Pancreas (tissue), 10 donors: ENCODE results near the gene ANO7. TPM values are rescaled to one million over a fixed set of nuclear protein-coding genes. Genes with fewer than 3 reads are reported as not detected.

ENCODE experiments used
- ATAC-seq, 4 donors: fragments of 200-7000 bp; cut with Tn5 transposase; one replicate each; pipeline versions ENCODE4 v1.8.0 to v1.9.1; 2020; ENCODE audit warnings: mild to moderate bottlenecking in 4 of 4, moderate library complexity in 4 of 4
- DNase-seq, 6 donors: peaks; one replicate each; pipeline ENCODE4 v3.0.0-alpha.2; 2020
- FAIRE-seq: peaks from 2 replicates; lab custom pipeline; 2012; peaks lifted over from hg19 to GRCh38; lab: Jason Lieb, UNC
- H3K27ac ChIP-seq, 4 donors: fragments of 200-600 bp; sonication (generic); 1 replicate in 3 of 4; 2 replicates in 1 of 4; pipeline versions ENCODE4 v1.5.0 to v1.8.0; 2020
- H3K27me3 ChIP-seq, 4 donors: fragments of 200-600 bp; one replicate each; pipeline ENCODE4 v1.8.0; 2021
- H3K36me3 ChIP-seq, 3 donors: fragments of 200-600 bp; sonication (generic) in 1 of 3; one replicate each; pipeline versions ENCODE4 v1.5.0 to v1.8.0; 2020 to 2021
- H3K4me1 ChIP-seq, 3 donors: fragments of 200-600 bp; one replicate each; pipeline ENCODE4 v1.8.0; 2021
- H3K4me3 ChIP-seq, 4 donors: fragments of 200-600 bp; sonication (generic) in 2 of 4; one replicate each; pipeline versions ENCODE4 v1.5.0 to v1.8.0; 2020 to 2021
- H3K9me3 ChIP-seq, 4 donors: fragments of 200-600 bp; one replicate each; pipeline ENCODE4 v1.8.0; 2021
- WGBS, 2 donors: extraction: QIAGEN DNeasy Blood & Tissue Kit; methylation state at CpG; one replicate each; pipeline ENCODE4 v1.1.7; 2013; 5-methylcytosine and 5-hydroxymethylcytosine counted together
- intact Hi-C, 3 donors: fragments of 100-400 bp; cut with DNase I; formaldehyde crosslinking; loops; one replicate each; pipeline versions ENCODE4 v1.11.1 to v1.14.2; 2022
- polyA plus RNA-seq, 2 donors: library from polyadenylated mRNA; stranded (reverse); fragments of 200-250 nt; gene quantifications; one replicate each; pipeline ENCODE4 v1.2.3, GENCODE V29; 2013
- total RNA-seq, 6 donors: library from RNA; stranded (reverse); fragmentation: NEBNext Ultra II Directional in 4 of 6; extraction: Animal tissue kit (Norgen Biotek cat#: 25700) in 4 of 6; gene quantifications; one replicate each; pipeline versions ENCODE4 v1.2.1 to v1.2.4, GENCODE V29; 2021 to 2023
- TF ChIP-seq, protein P1 (sequence below), 4 donors: fragments of 200-600 bp; sonication (generic) in 3 of 4; IDR thresholded peaks; one replicate each; pipeline versions ENCODE4 v1.5.0 to v1.8.0; 2021; ENCODE audit warnings: antibody characterized with exemption in 4 of 4
- donor health status: healthy with polysubstance abuse.
- donor health status: DM: no; HTN: no; CAD: no; lungs with moderate emphysema.
- donor health status: DM: no; HTN: no; CAD: no.
- donor health status: control.
- donor health status: control.
- donor health status: Bipolar disorder and iron deficiency.
- donor health status: DM: yes; HTN: yes; CAD: no.
- donor health status: DM: no; HTN: no; CAD: no.
- donor health status: DM: no; HTN: no; CAD: no.
- donor health status: DM: yes; HTN: yes; CAD: no.

The ANO7 gene
- total and polyA plus RNA-seq, 8 donors: 0.66 to 1.8 (median 1.1) TPM

DNA sequence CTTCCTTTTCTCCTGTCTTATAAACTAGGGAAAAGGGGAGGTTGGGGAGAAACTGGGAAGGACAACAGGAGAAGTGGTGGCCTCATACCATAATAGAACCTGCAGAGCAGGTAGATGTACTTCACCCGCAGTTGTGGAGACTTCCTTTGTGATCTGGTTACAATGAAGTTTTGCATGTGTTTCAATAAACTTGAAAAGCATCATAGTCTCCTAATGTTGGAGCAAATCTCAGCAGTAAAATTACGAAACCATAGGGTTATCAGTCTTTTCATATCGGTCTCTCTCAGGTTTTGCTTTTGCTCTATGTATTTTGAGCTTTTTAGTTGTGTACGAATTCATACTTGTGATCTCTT lies 30.5 kb downstream of the ANO7 start:
- ATAC-seq (no peak), DNase-seq (no peak), FAIRE-seq (no peak)
- Histone ChIP-seq H3K4me1 (peaks cover 0 to 12% (median 10%) of the 10 kb centered on the region in 3 donors), H3K36me3 (no peaks in the 10 kb centered on the region), H3K4me3 (peak overlapping the region in 3 of 4 donors; percentile 31 to 56 (median 38)), H3K27ac (no peak overlapping the region), H3K27me3 (no peaks in the 10 kb centered on the region), H3K9me3 (no peaks in the 10 kb centered on the region)
- intact Hi-C loops: no loop called here
- TF ChIP-seq, protein P1, sequence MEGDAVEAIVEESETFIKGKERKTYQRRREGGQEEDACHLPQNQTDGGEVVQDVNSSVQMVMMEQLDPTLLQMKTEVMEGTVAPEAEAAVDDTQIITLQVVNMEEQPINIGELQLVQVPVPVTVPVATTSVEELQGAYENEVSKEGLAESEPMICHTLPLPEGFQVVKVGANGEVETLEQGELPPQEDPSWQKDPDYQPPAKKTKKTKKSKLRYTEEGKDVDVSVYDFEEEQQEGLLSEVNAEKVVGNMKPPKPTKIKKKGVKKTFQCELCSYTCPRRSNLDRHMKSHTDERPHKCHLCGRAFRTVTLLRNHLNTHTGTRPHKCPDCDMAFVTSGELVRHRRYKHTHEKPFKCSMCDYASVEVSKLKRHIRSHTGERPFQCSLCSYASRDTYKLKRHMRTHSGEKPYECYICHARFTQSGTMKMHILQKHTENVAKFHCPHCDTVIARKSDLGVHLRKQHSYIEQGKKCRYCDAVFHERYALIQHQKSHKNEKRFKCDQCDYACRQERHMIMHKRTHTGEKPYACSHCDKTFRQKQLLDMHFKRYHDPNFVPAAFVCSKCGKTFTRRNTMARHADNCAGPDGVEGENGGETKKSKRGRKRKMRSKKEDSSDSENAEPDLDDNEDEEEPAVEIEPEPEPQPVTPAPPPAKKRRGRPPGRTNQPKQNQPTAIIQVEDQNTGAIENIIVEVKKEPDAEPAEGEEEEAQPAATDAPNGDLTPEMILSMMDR (IDR thresholded peaks at IDR 0.05): no peak
- WGBS, 2 donors: 22 to 25% methylated on average over 4 of the region's 4 CpGs

DNA sequence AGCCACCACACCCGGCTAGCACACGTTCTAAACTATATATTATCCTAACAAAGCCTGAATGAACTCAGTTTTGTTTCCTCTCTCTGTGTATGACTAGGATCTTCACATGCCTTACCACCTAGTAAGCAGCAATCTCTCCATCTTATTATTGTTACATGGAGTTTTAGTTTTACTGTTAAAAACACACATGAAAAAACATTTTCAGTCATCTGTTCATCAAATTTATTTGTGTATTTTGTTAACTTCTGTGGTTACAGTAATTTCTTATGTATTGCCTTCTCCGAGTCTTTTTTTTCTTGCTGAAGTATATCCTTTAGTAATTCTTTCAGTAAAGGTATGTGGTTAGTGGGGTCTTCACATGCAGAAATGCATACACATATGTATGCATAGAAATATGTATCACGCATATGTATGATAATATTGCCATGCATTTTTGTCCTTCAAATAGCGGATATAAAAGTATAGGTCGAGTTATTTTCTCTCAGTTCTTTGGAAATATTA lies 31.4 kb downstream of the ANO7 start:
- Histone ChIP-seq H3K27ac (no peak overlapping the region), H3K9me3 (no peaks in the 10 kb centered on the region), H3K27me3 (no peaks in the 10 kb centered on the region), H3K4me3 (no peak overlapping the region), H3K36me3 (no peaks in the 10 kb centered on the region), H3K4me1 (peaks cover 0 to 12% (median 10%) of the 10 kb centered on the region in 3 donors)
- no peak for DNase-seq
- intact Hi-C loops: no loop called here
- WGBS, 2 donors: 81 to 94% methylated on average over 6 of the region's 6 CpGs
- no peak for ATAC-seq
- TF ChIP-seq, protein P1 (IDR thresholded peaks at IDR 0.05): no peak
- FAIRE-seq: no peak

DNA sequence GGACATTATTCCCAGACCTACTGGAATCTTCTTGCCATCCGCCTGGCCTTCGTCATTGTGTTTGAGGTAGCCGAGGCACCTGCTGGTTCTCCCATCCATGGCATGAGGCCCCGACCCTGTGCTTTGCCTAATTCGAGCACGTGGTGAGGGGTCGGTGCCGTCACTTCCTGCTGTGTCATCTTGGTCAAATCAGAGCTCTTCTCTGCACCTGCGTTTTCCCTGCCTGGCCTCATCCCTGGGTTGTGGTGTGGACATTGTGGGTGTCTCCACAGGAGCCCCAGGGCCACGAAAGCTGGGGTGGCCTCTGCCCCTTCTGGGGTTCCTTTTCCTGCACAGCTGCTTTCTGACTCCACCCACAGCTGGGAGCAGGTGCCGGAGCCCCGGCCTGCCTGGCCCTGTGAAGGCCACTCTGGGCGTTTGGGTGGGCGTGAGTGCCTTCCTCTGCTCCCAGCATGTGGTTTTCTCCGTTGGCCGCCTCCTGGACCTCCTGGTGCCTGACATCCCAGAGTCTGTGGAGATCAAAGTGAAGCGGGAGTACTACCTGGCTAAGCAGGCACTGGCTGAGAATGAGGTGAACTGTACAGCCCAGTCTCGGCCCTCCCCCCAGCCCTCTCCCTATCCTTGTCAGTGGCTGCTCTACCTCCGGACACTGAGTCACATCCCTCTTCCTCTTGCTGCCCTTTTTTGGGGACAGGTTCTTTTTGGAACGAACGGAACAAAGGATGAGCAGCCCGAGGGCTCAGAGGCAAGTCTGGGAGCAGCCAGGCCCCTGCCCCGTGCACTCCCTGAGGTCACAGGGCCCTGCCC lies 34.9 kb downstream of the ANO7 start:
- ATAC-seq (peak; percentile 24 to 47 (median 40)), DNase-seq (peak in 3 of 6 donors; percentile 40 to 68 (median 58)), FAIRE-seq (no peak)
- intact Hi-C loops: no loop called here
- 52 to 59% methylated on average over 23 of the region's 23 CpGs for WGBS, 2 donors
- Histone ChIP-seq H3K36me3 (peaks cover 0 to 19% (median 12%) of the 10 kb centered on the region in 3 donors), H3K9me3 (no peaks in the 10 kb centered on the region), H3K4me3 (no peak overlapping the region), H3K27ac (no peak overlapping the region), H3K27me3 (no peaks in the 10 kb centered on the region), H3K4me1 (peaks cover 0 to 11% (median 10%) of the 10 kb centered on the region in 3 donors)
- TF ChIP-seq, protein P1 (IDR thresholded peaks at IDR 0.05): no peak

DNA sequence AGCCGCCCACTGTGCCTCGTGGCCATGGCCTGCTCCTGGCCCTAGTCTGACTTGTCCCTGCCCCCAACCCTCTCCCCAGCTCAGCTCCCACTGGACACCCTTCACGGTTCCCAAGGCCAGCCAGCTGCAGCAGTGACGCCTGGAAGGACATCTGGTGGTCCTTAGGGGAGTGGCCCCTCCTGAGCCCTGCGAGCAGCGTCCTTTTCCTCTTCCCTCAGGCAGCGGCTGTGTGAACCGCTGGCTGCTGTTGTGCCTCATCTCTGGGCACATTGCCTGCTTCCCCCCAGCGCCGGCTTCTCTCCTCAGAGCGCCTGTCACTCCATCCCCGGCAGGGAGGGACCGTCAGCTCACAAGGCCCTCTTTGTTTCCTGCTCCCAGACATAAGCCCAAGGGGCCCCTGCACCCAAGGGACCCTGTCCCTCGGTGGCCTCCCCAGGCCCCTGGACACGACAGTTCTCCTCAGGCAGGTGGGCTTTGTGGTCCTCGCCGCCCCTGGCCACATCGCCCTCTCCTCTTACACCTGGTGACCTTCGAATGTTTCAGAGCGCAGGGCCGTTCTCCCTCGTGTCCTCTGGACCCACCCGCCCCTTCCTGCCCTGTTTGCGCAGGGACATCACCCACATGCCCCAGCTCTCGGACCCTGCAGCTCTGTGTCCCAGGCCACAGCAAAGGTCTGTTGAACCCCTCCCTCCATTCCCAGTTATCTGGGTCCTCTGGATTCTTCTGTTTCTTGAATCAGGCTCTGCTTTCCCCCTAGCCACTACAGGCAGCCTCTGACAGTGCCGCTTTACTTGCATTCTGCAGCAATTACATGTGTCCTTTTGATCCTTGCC lies 35.8 kb downstream of the ANO7 start:
- no peak overlapping the region for H3K27ac ChIP-seq
- no peak for FAIRE-seq
- no peaks in the 10 kb centered on the region for H3K27me3 ChIP-seq
- intact Hi-C loops: no loop called here
- WGBS, 2 donors: 28% methylated on average over 26 of the region's 26 CpGs
- no peak overlapping the region for H3K4me3 ChIP-seq
- ATAC-seq: peak; percentile 22 to 48 (median 37)
- peaks cover 0 to 3% (median 3%) of the 10 kb centered on the region in 3 donors for H3K4me1 ChIP-seq
- TF ChIP-seq, protein P1 (IDR thresholded peaks at IDR 0.05): no peak
- H3K36me3 ChIP-seq: peaks cover 0 to 28% (median 21%) of the 10 kb centered on the region in 3 donors
- no peaks in the 10 kb centered on the region for H3K9me3 ChIP-seq
- DNase-seq: peak in 3 of 6 donors; percentile 47 to 74 (median 64)
